Left kidney (tissue), 2 donors: ENCODE measurements around the gene RPS2. TPM values are rescaled to one million over a fixed set of nuclear protein-coding genes. Genes with fewer than 3 reads are reported as not detected.
"Not testable (repeated sequence)": the region's sequence is repeated elsewhere in the genome, so short reads cannot be mapped to it uniquely, and the experiment has no call there.

Experiments
- DNase-seq: peaks from one replicate; pipeline ENCODE4 v3.0.0-alpha.2; 2013
- polyA plus RNA-seq: library from polyadenylated mRNA; unstranded; fragments of 120-200 nt; gene quantifications from one replicate; pipeline ENCODE4 v1.2.1, GENCODE V29; 2013; ENCODE audit not compliant: insufficient read length

RPS2 gene
- polyA plus RNA-seq, 1 donor, result 1,628 TPM

- no peak for DNase-seq
Measured at GRCh38 chr16:1945559-1946391, 18.9 kb downstream of the RPS2 start.

- DNase-seq, result no peak
Measured at GRCh38 chr16:1944612-1945199, 19.9 kb downstream of the RPS2 start.

GRCh38 chr16:1942810-1943726 lies 21.6 kb downstream of the RPS2 start, which contains the start of gene MSRB1:
MSRB1 (minus strand) TSS chr16:1943199; CDS start chr16:1943156, 43 bp downstream.
- peak; percentile 99 for DNase-seq

GRCh38 chr16:1942047-1942809 lies 22.4 kb downstream of the RPS2 start:
- DNase-seq, result no peak

DNA sequence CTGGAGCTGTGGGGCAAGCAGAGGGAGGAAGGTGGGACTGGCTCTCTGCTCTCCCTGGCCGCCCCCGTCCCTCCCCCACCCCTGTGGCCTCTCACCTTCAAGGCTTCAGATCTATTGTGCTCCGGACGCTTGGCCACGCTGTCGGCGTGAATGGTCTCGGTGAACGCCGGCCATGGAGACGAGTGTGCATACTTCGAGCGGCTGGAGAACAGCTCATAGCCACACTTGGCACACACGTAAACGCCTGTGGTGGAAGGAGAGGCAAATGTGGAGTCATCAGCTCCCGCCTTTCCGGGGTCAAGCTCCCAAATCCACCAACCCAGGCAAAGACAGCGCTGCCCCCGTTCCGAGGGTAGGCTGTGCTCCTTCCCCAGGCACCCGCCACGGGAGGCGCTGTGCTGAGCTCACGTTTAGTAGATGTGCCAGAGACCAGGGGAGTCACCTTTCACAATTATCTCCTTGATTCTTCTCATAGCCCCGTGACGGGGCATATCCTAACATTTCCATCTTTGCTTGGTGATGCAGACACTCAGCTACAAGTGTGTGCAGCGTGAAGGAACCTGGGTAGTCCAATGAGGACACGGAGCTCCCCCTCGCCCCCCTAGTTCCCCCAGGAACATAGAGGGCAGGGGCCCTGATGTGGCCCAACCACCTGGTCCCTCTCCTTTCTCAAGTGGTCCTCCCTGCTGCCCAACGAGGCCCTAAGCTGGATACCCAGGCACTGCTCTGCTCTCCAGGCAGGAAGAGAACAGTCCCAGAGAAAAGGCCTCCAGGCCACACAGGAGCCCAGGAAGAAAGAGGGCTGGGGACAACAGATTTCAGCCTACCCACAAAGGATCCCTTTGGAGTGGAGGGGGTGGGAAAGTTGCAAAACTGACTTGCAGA lies 23.2 kb downstream of the RPS2 start:
- no peak for DNase-seq

- no peak for DNase-seq
Measured at GRCh38 chr16:1940273-1941161, 24.1 kb downstream of the RPS2 start.

- not testable (repeated sequence) for DNase-seq
Measured at GRCh38 chr16:1939833-1940232, 24.8 kb downstream of the RPS2 start.

- no peak for DNase-seq
Measured at GRCh38 chr16:1938910-1939309, 25.7 kb downstream of the RPS2 start.

DNA sequence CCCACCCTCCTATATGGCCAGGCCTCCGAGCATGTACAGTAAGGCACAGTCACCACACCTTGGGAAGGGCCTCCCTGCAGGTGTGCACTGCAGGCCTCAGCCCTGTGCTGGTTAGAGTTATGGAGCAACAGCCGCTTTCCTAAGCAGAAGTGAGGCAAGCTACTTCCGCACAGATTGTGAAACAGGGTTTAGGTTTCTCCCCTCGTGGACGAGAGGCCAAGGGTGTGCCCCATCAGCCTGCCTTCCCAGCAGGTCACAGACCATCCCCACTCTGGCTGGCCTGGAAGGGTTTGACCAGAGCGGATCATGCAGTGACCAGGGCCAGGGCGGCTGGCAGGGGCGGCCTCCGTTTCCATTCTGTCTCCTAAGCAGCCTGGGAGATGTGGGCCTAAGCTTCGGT lies 26.3 kb downstream of the RPS2 start:
- no peak for DNase-seq

DNA sequence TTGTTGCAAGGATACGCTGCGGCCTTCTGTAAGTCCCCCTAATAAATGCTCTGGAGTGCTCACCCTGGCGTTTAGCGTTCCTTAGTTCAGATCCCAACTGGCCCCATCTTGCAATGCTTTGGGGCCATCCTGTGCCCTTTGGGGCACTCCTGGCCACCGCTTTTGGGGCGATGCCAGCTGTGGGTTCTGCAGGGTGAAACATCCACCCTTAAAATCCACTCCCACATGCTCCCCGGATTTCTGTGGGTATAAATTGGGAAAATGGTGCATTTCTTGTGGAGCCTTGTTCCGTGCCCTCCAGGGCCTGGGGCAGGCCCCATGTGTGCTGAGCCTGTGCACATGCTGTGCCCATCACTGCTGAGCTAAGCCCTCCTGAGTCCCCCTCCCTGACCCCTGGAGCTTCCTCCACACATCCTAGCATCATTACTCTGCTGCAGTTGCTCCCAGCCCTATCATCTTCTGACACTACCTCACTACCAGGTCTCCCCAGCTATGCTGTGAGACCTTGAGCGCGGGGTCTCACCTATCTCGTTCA lies 27.6 kb downstream of the RPS2 start:
- DNase-seq, result no peak

DNA sequence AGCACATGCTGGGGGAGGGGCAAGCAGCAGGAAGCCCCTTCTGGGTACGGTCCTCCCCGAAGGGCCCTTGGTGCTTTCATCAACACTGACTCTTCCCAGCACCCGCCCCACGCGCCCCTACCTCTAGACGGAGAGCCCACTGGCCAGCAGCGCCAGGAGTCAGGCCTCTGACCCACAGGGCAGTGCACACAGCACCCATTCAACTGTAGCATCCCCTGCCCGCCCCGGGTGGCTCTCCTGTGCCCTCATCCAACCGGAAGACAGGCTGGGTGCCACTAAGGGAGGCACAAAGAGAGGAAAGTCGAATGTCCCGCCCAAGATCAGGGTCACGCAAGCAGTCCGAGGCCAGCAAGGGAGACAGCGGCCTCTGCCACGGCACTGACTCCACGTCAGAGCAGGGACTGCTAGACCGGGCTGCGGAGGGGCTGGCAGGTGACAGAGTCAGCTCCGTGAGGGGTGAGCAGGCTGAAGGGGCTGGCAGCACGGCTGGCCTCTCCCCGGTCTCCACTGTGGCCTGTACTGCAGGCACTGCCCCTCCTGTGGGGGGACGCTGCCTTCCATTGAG lies 31.4 kb downstream of the RPS2 start:
- DNase-seq, result no peak

DNA sequence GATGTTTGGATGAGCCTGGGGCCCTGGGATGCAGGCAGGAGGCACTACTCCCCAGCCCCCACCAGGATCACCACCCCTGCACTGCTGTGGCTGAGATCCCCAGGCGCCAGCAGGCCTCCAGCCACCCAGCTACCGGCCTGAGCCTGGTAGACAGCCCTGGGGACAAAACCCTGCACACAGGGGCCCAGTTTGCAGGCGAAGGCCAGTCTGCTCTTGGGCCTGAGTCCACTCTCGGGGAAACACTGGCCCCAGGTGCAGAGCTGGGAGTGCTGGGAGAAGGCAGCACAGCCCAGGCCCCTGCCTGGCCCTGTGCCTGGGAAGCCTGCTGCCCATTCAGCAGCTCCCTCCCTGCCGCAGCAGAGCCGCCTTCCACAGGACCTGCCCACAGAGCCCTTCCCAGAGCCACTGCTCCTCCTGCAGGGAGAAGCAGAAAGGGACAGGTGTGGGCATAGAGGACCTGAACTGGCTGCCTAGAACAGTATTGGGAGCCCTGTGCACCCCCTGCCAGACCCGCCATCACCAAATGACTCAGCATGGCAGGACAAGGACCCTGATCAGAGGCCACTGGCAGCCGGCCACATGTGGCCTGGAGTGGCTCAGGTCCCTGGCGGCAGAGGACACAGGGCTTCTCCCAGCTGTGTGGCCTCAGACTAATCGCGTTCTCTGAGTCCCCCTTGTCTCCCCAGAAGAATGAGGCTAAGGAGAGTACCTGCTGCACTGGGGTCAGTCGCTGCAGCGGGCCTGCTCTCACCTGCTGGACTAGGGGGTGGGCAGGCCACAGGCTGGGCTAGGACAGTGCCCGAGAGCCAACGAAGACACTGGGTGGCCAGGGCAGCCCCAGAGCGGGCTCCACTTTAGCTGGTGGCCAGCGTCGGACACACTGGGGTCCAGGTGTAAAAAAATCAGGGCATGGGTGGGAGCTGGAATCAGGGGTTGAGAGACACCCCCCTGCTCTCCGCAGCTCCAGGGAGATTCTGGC lies 32.3 kb downstream of the RPS2 start:
- DNase-seq, result no peak

GRCh38 chr16:1930338-1930720 lies 34.3 kb downstream of the RPS2 start:
- no peak for DNase-seq

- peak; percentile 83 for DNase-seq
Measured at GRCh38 chr16:1929578-1930337, 34.9 kb downstream of the RPS2 start.

DNA sequence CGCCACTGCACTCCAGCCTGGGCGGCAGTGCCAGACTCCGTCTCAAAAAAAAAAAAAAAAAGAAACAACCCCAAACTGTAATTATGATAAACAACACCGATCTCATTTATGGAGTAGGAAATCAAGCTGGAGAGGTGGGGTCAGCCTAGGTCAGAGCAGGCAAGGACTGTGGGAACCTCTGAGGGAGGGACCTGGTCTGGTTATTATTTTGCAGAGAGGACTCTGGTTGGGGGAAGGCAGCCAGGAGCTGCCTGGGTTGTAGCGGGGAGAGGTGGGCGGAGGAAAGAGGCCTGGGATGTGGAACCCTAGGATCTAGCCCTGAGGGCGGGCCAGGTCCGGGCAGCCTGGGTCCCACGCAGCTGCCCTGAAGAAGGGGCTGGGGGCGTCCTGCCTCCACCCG lies 35.5 kb downstream of the RPS2 start:
- DNase-seq, result no peak

- no peak for DNase-seq
Measured at GRCh38 chr16:1926271-1926670, 38.4 kb downstream of the RPS2 start.

GRCh38 chr16:1924095-1924494 lies 40.5 kb downstream of the RPS2 start:
- no peak for DNase-seq
